Activated CD4-positive, CD25-positive, alpha-beta regulatory T cell (primary cell): ENCODE results near the gene HSD11B1L.

Source experiments
- DNase-seq, 4 experiments: peaks; one replicate each; lab custom pipeline; 2025; lab: John Stamatoyannopoulos, UW

Gene HSD11B1L

GRCh38 chr19:5666921-5667610 is 13.8 kb upstream of the HSD11B1L start:
- DNase-seq = no peak

GRCh38 chr19:5667751-5668271 is 13.0 kb upstream of the HSD11B1L start:
- DNase-seq = no peak

- no peak for DNase-seq
Observed at GRCh38 chr19:5669212-5669611, 11.6 kb upstream of the HSD11B1L start.

- no peak for DNase-seq
Observed at GRCh38 chr19:5671600-5671999, 9.2 kb upstream of the HSD11B1L start.

- DNase-seq = no peak
Observed at GRCh38 chr19:5672708-5673459, 7.9 kb upstream of the HSD11B1L start.

- DNase-seq = no peak
Observed at GRCh38 chr19:5673752-5674151, 7.1 kb upstream of the HSD11B1L start.

- no peak for DNase-seq
Observed at GRCh38 chr19:5674714-5675113, 6.1 kb upstream of the HSD11B1L start.

- DNase-seq = no peak
Observed at GRCh38 chr19:5676105-5676771, 4.6 kb upstream of the HSD11B1L start.

- no peak for DNase-seq
Observed at GRCh38 chr19:5676772-5677105, 4.1 kb upstream of the HSD11B1L start.

- DNase-seq = no peak
Observed at GRCh38 chr19:5677136-5677535, 3.7 kb upstream of the HSD11B1L start.

- no peak for DNase-seq
Observed at GRCh38 chr19:5677580-5677979, 3.2 kb upstream of the HSD11B1L start.

GRCh38 chr19:5678071-5678718 is 2.6 kb upstream of the HSD11B1L start:
- no peak for DNase-seq

GRCh38 chr19:5679289-5680083 is 1.3 kb upstream of the HSD11B1L start:
- DNase-seq = no peak

GRCh38 chr19:5680084-5680436 is 767 bp upstream of the HSD11B1L start:
- DNase-seq = no peak

- no peak for DNase-seq
Observed at GRCh38 chr19:5681391-5682106, 722 bp downstream of the HSD11B1L start.

GRCh38 chr19:5682107-5682482 is 1.3 kb downstream of the HSD11B1L start:
- DNase-seq = no peak

GRCh38 chr19:5683177-5683886 is 2.5 kb downstream of the HSD11B1L start:
- DNase-seq = no peak

GRCh38 chr19:5684694-5685430 is 4.0 kb downstream of the HSD11B1L start:
- no peak for DNase-seq

GRCh38 chr19:5686326-5686646 is 5.5 kb downstream of the HSD11B1L start:
- no peak for DNase-seq
